Measurements from ENCODE around the gene RNF146. TPM values are rescaled to one million over a fixed set of nuclear protein-coding genes. Genes with fewer than 3 reads are reported as not detected.

Gene RNF146
- total and polyA plus RNA-seq, 9 of the 15 experiments (the other 6 are each of a cell fraction or from before 2014, with no cell fraction given), result 8.4 to 30.5 (median 17.5) TPM

- ATAC-seq, result no peak
- CTCF ChIA-PET (ENCODE audit: low intra/inter-chr PET ratio), result no interaction called here
- FAIRE-seq, result no peak
- POLR2A ChIA-PET, result no interaction called here
- Histone ChIP-seq H4K20me1 (replicated peaks; ENCODE audit: control insufficient read depth, insufficient read depth, low read length) (no peaks in the 10 kb centered on the region), H3K36me3 (ENCODE audit: control insufficient read depth, insufficient read depth, low read length) (no peaks in the 10 kb centered on the region), H3K79me2 (ENCODE audit: control insufficient read depth, insufficient read depth, low read length) (no peaks in the 10 kb centered on the region), H3K4me2 (ENCODE audit: insufficient read depth, low read length) (no peak overlapping the region), H2AFZ (ENCODE audit: low read depth, low read length) (no peak overlapping the region), H3K9me1 (ENCODE audit: control insufficient read depth, insufficient read depth, low read length) (no peaks in the 10 kb centered on the region), H3K27ac (ENCODE audit: extremely low read depth, low read depth, low read length) (no peak overlapping the region), H3K4me3 (no peak overlapping the region), H3K9ac (ENCODE audit: insufficient read depth in 1 of 2, low read depth in 2 of 2, low read length in 2 of 2) (no peak overlapping the region), H3K4me1 (replicated peaks in 1 of 2; ENCODE audit: control insufficient read depth in 2 of 2, insufficient read depth in 2 of 2, low read length in 2 of 2) (no peaks in the 10 kb centered on the region), H3K27me3 (ENCODE audit: control insufficient read depth in 2 of 2, insufficient read depth in 2 of 2, low read length in 2 of 2) (no peaks in the 10 kb centered on the region), H3K9me3 (replicated peaks; ENCODE audit: control insufficient read depth, insufficient read depth, low read depth, low read length) (no peaks in the 10 kb centered on the region)
- DNase-seq (ENCODE audit: extremely low read depth in 1 of 4, low spot score in 3 of 4), result no peak
- BruUV-seq (replicated peaks), result no TSS peak
- WGBS (ENCODE audit: insufficient coverage, low coverage, missing lambda C conversion rate), result 0% methylated on average over 4 of the region's 4 CpGs
- intact Hi-C loops (cut with micrococcal nuclease), result no loop called here
- TF ChIP-seq GTF2E2 (tag; IDR thresholded peaks at IDR 0.05) (no peak), NFATC3 (IDR thresholded peaks at IDR 0.05) (no peak), ZFP1 (CRISPR knock-in tag; IDR thresholded peaks at IDR 0.05) (no peak), ZNF655 (CRISPR knock-in tag; IDR thresholded peaks at IDR 0.05) (no peak), E4F1 (CRISPR knock-in tag; IDR thresholded peaks at IDR 0.05; ENCODE audit: borderline replicate concordance) (no peak), SFPQ (IDR thresholded peaks at IDR 0.05; ENCODE audit: low read depth, low read length) (no peak)
- in situ Hi-C loops (cut with MboI), result no loop called here
Observed at GRCh38 chr6:127221201-127221600, 45.5 kb upstream of the RNF146 start.
